ENCODE data around the gene SDC1. TPM values are rescaled to one million over a fixed set of nuclear protein-coding genes. Genes with fewer than 3 reads are reported as not detected.

Gene SDC1
- total RNA-seq, 4 donors from 2014 or later: 103 to 192 (median 127) TPM

GRCh38 chr2:20203521-20204225 is 21.3 kb downstream of the SDC1 start:
- Histone ChIP-seq H3K4me3 (no peak overlapping the region), H3K27me3 (no peaks in the 10 kb centered on the region), H3K9me3 (no peaks in the 10 kb centered on the region), H3K4me1 (peaks cover 4 to 24% (median 18%) of the 10 kb centered on the region in 4 donors), H3K36me3 (no peaks in the 10 kb centered on the region), H3K27ac (no peak overlapping the region)
- DNase-seq: no peak
- no peak for TF ChIP-seq POLR2AphosphoS5 (IDR thresholded peaks at IDR 0.05)
- no peak for TF ChIP-seq EP300 (IDR thresholded peaks at IDR 0.05; ENCODE audit: low read depth)
- TF ChIP-seq POLR2A (IDR thresholded peaks at IDR 0.05): no peak
- no peak for TF ChIP-seq CTCF (IDR thresholded peaks at IDR 0.05)
- intact Hi-C loops (cut with DNase I; ENCODE audit: low total_unique reads) (no loop called here), in situ Hi-C loops (cut with MboI; ENCODE audit: low pct_ligation_motif_present in 1 of 4, low pct_unique_long_range_greater_than_20kb in 1 of 4, low sequenced_read_pairs in 3 of 4) (no loop called here)
- 60 to 82% methylated on average over 1 to 13 of the region's 17 CpGs for WGBS, 2 donors (ENCODE audit: low coverage in 1 of 2)

DNA sequence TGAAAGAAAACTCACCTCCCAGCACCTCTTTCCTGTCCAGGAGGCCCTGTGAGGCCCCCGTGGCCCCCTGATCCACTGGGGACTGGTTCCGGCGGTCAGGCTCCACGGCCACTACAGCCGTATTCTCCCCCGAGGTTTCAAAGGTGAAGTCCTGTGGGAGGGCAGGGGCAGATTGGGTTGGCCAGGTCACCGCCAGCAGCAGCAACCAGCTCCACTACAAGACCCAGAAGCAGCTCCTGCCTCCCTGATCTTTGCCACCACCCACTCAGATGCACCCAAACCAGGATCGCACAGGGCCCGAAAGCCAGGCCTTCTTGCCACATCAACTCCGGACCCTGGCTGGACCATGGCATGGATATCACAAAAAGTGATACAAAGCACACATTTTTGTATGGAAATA is 21.9 kb downstream of the SDC1 start:
- intact Hi-C loops (cut with DNase I; ENCODE audit: low total_unique reads): no loop called here
- Histone ChIP-seq H3K4me3 (no peak overlapping the region), H3K36me3 (no peaks in the 10 kb centered on the region), H3K27me3 (no peaks in the 10 kb centered on the region), H3K27ac (no peak overlapping the region), H3K4me1 (peaks cover 10 to 26% (median 21%) of the 10 kb centered on the region in 4 donors), H3K9me3 (no peaks in the 10 kb centered on the region)
- no peak for DNase-seq
- TF ChIP-seq POLR2AphosphoS5 (IDR thresholded peaks at IDR 0.05) (no peak), CTCF (IDR thresholded peaks at IDR 0.05) (no peak), POLR2A (IDR thresholded peaks at IDR 0.05) (no peak), EP300 (IDR thresholded peaks at IDR 0.05; ENCODE audit: low read depth) (no peak)
- 90% methylated on average over 10 of the region's 10 CpGs; no CpG with 5 or more reads in 1 of the 2 donors for WGBS, 2 donors (ENCODE audit: low coverage in 1 of 2)
- in situ Hi-C loops (cut with MboI; ENCODE audit: low pct_ligation_motif_present in 1 of 4, low pct_unique_long_range_greater_than_20kb in 1 of 4, low sequenced_read_pairs in 3 of 4): no loop called here

- 60 to 84% methylated on average over 3 to 17 of the region's 17 CpGs for WGBS, 2 donors (ENCODE audit: low coverage in 1 of 2)
- H3K9me3 ChIP-seq: no peaks in the 10 kb centered on the region
- no peaks in the 10 kb centered on the region for H3K27me3 ChIP-seq
- no peak overlapping the region for H3K27ac ChIP-seq
- intact Hi-C loops (cut with DNase I; ENCODE audit: low total_unique reads) (no loop called here), in situ Hi-C loops (cut with MboI; ENCODE audit: low pct_ligation_motif_present in 1 of 4, low pct_unique_long_range_greater_than_20kb in 1 of 4, low sequenced_read_pairs in 3 of 4) (no loop called here)
- no peak for DNase-seq
- H3K4me3 ChIP-seq: no peak overlapping the region
- peaks cover 15 to 31% (median 21%) of the 10 kb centered on the region in 4 donors for H3K4me1 ChIP-seq
- no peak for TF ChIP-seq EP300 (IDR thresholded peaks at IDR 0.05; ENCODE audit: low read depth)
- no peak for TF ChIP-seq CTCF (IDR thresholded peaks at IDR 0.05)
- TF ChIP-seq POLR2A (IDR thresholded peaks at IDR 0.05): no peak
- no peak for TF ChIP-seq POLR2AphosphoS5 (IDR thresholded peaks at IDR 0.05)
- no peaks in the 10 kb centered on the region for H3K36me3 ChIP-seq
These were observed 23.3 kb downstream of the SDC1 start for GRCh38 chr2:20201671-20202070.

DNA sequence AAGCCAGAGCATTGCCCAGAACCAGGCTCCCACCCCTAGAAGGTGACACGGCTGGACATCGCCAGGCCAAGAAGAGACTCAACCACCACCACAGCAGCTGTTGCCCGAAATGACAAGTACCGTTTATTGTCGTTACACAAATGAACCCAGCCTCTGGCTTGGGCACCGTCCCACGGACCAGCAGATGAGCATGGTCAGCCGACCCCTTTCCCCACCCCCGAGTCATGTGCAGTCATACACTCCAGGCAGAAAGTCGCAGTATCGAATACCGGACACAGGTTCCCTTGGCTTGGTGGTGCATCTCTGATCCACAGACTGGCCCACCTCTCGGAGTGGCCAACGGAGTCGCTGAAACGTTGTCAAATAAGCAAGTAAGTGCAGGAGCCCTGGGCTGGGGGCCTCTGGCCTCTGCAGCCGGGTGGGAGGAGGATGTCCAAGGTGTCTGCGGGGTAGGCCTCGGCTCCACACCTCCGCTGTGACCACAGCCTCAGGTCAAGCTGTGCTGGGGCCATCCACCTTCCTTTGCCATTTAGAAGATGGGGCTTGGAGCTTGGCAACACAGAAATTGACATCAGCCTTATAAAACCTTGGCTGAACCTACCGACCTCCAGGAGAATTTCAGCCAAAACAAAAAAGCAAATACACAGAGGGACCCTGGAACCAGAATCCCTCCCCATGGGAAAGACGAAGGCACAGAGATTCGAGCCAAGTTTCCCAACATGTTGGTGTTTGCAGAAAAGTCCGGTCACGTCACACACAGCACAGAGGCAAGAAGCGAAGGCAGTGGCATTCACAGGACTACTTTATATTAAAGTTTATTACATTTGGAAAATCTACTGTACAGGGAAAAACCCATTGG is 24.0 kb downstream of the SDC1 start:
- no peaks in the 10 kb centered on the region for H3K27me3 ChIP-seq
- H3K4me3 ChIP-seq: no peak overlapping the region
- no peak overlapping the region for H3K27ac ChIP-seq
- DNase-seq: no peak
- H3K36me3 ChIP-seq: no peaks in the 10 kb centered on the region
- intact Hi-C loops (cut with DNase I; ENCODE audit: low total_unique reads) (no loop called here), in situ Hi-C loops (cut with MboI; ENCODE audit: low pct_ligation_motif_present in 1 of 4, low pct_unique_long_range_greater_than_20kb in 1 of 4, low sequenced_read_pairs in 3 of 4) (no loop called here)
- 89 to 95% methylated on average over 14 to 26 of the region's 26 CpGs for WGBS, 2 donors (ENCODE audit: low coverage in 1 of 2)
- H3K9me3 ChIP-seq: no peaks in the 10 kb centered on the region
- peaks cover 10 to 36% (median 25%) of the 10 kb centered on the region in 4 donors for H3K4me1 ChIP-seq
- TF ChIP-seq POLR2A (IDR thresholded peaks at IDR 0.05) (no peak), POLR2AphosphoS5 (IDR thresholded peaks at IDR 0.05) (peak in 1 of 3 donors; percentile 4)
